GM19193 (cell line): ENCODE results near the gene WWC2.

Experiments
- POLR2A ChIP-seq: IDR thresholded peaks from 4 replicates; pipeline ENCODE4 v1.6.1; 2011; ENCODE audit not compliant: insufficient read depth, insufficient read length; ENCODE audit errors: extremely low read depth

The WWC2 gene

GRCh38 chr4:183326853-183327252 is 227.8 kb downstream of the WWC2 start:
- no peak for TF ChIP-seq POLR2A

GRCh38 chr4:183327827-183328226 is 228.8 kb downstream of the WWC2 start:
- no peak for TF ChIP-seq POLR2A

- no peak for TF ChIP-seq POLR2A
Observed at GRCh38 chr4:183328832-183329231, 229.8 kb downstream of the WWC2 start.

GRCh38 chr4:183329244-183329643 is 230.2 kb downstream of the WWC2 start:
- no peak for TF ChIP-seq POLR2A

- TF ChIP-seq POLR2A: no peak
Observed at GRCh38 chr4:183329954-183330742, 231.1 kb downstream of the WWC2 start.

GRCh38 chr4:183330841-183331240 is 231.8 kb downstream of the WWC2 start:
- TF ChIP-seq POLR2A: no peak

GRCh38 chr4:183332447-183332846 is 233.4 kb downstream of the WWC2 start:
- TF ChIP-seq POLR2A: no peak

- TF ChIP-seq POLR2A: no peak
Observed at GRCh38 chr4:183333202-183333601, 234.1 kb downstream of the WWC2 start.

- no peak for TF ChIP-seq POLR2A
Observed at GRCh38 chr4:183333983-183334382, 234.9 kb downstream of the WWC2 start.

GRCh38 chr4:183335369-183335940 is 236.4 kb downstream of the WWC2 start:
- TF ChIP-seq POLR2A: no peak

GRCh38 chr4:183337349-183337748 is 238.3 kb downstream of the WWC2 start:
- no peak for TF ChIP-seq POLR2A

GRCh38 chr4:183337833-183338232 is 238.8 kb downstream of the WWC2 start:
- TF ChIP-seq POLR2A: no peak

GRCh38 chr4:183342541-183343533 is 243.8 kb downstream of the WWC2 start:
- TF ChIP-seq POLR2A: no peak

- no peak for TF ChIP-seq POLR2A
Observed at GRCh38 chr4:183343730-183344129, 244.7 kb downstream of the WWC2 start.
